SK-N-SH (cell line): Measurements from ENCODE around the gene NHS. TPM values are rescaled to one million over a fixed set of nuclear protein-coding genes. Genes with fewer than 3 reads are reported as not detected.

Source experiments
- CTCF ChIA-PET: fragments of 300-600, 350-600 bp; formaldehyde crosslinking; extraction: SDS; loops from one replicate; lab custom pipeline; 2021; lab: Yijun Ruan, JAX
- POLR2A ChIA-PET: fragments of 350-600 bp; sonication (Branson Sonifier 250); formaldehyde crosslinking; extraction: SDS; loops from one replicate; lab custom pipeline; 2020; ENCODE audit warnings: antibody characterized with exemption, inconsistent platforms; lab: Yijun Ruan, JAX
- DNase-seq: peaks from one replicate; pipeline ENCODE4 v3.0.0; 2012
- H2AFZ ChIP-seq: fragments of 200-600 bp; sonication (generic); 2 replicates; pipeline ENCODE4 v1.8.1; 2016; ENCODE audit warnings: antibody characterized with exemption, mild to moderate bottlenecking, low read depth
- H3F3A ChIP-seq: fragments of 200-600 bp; sonication (generic); replicated peaks from 2 replicates; pipeline ENCODE3; 2016; ENCODE audit warnings: antibody characterized with exemption, mild to moderate bottlenecking; ENCODE audit not compliant: insufficient read depth
- H3K27ac ChIP-seq, 2 experiments: fragments of 200-500 bp in 1 of 2; fragments of 200-600 bp in 1 of 2; sonication (Bioruptor generic) in 1 of 2; sonication (generic), shearing (Covaris generic) in 1 of 2; 2 replicates each; pipeline versions ENCODE4 v1.5.1 to v1.6.1; 2014 to 2016; ENCODE audit warnings: low read depth in 2 of 2, inconsistent platforms in 1 of 2, low read length in 1 of 2, mild to moderate bottlenecking in 1 of 2, mixed read lengths in 1 of 2
- H3K27me3 ChIP-seq: fragments of 200-600 bp; sonication (generic), shearing (Covaris generic); 2 replicates; pipeline ENCODE4 v1.6.1; 2016; ENCODE audit warnings: mixed run types; ENCODE audit not compliant: insufficient read depth
- H3K36me3 ChIP-seq, 2 experiments: fragments of 200-500 bp in 1 of 2; fragments of 200-600 bp in 1 of 2; sonication (Bioruptor generic) in 1 of 2; sonication (generic) in 1 of 2; replicated peaks in 1 of 2; 2 replicates each; pipeline versions ENCODE3 to v1.5.1; 2014 to 2016; ENCODE audit warnings: low read length in 1 of 2, mild to moderate bottlenecking in 1 of 2; ENCODE audit not compliant: insufficient read depth in 2 of 2, control insufficient read depth in 1 of 2
- H3K4me1 ChIP-seq, 2 experiments: fragments of 200-500 bp in 1 of 2; fragments of 200-600 bp in 1 of 2; sonication (Bioruptor generic) in 1 of 2; sonication (generic), shearing (Covaris generic) in 1 of 2; 2 replicates each; pipeline versions ENCODE4 v1.5.1 to v1.6.1; 2014 to 2016; ENCODE audit warnings: low read depth in 1 of 2, low read length in 1 of 2, mixed run types in 1 of 2; ENCODE audit not compliant: insufficient read depth in 2 of 2, control insufficient read depth in 1 of 2
- H3K4me2 ChIP-seq: fragments of 200-600 bp; sonication (generic), shearing (Covaris generic); 2 replicates; pipeline ENCODE4 v1.6.1; 2017; ENCODE audit warnings: mixed run types
- H3K4me3 ChIP-seq, 2 experiments: fragments of 200-500 bp in 1 of 2; fragments of 200-600 bp in 1 of 2; sonication (Bioruptor generic) in 1 of 2; sonication (generic), shearing (Covaris generic) in 1 of 2; 2 replicates each; pipeline versions ENCODE4 v1.5.1 to v1.8.1; 2014 to 2016; ENCODE audit warnings: low read depth in 2 of 2, inconsistent platforms in 1 of 2, low read length in 1 of 2, mild to moderate bottlenecking in 1 of 2, mixed read lengths in 1 of 2, moderate library complexity in 1 of 2
- H3K79me2 ChIP-seq: fragments of 200-600 bp; sonication (generic); 2 replicates; pipeline ENCODE4 v1.8.1; 2017; ENCODE audit warnings: mild to moderate bottlenecking; ENCODE audit not compliant: insufficient read depth
- H3K9ac ChIP-seq: fragments of 200-600 bp; sonication (generic); 2 replicates; pipeline ENCODE4 v1.6.1; 2017; ENCODE audit warnings: mixed run types
- H3K9me2 ChIP-seq: fragments of 200-600 bp; sonication (generic); 2 replicates; pipeline ENCODE4 v1.6.1; 2017; ENCODE audit warnings: mixed run types
- H3K9me3 ChIP-seq: fragments of 200-600 bp; sonication (generic); 2 replicates; pipeline ENCODE4 v1.6.1; 2017; ENCODE audit warnings: mixed run types, mild to moderate bottlenecking, moderate library complexity
- H4K20me1 ChIP-seq: fragments of 200-600 bp; sonication (generic); 2 replicates; pipeline ENCODE4 v1.6.1; 2017; ENCODE audit warnings: mild to moderate bottlenecking, mixed run types; ENCODE audit not compliant: insufficient read depth
- ELF1 ChIP-seq: IDR thresholded peaks from 2 replicates; pipeline ENCODE4 v1.4.0; 2012
- EP300 ChIP-seq, 2 experiments: IDR thresholded peaks; 2 replicates each; pipeline versions ENCODE4 v1.4.0 to v1.6.1; 2012; ENCODE audit warnings: borderline replicate concordance in 1 of 2, low read depth in 1 of 2, low read length in 1 of 2
- FOSL2 ChIP-seq: IDR thresholded peaks from 2 replicates; pipeline ENCODE4 v1.4.0; 2012; ENCODE audit warnings: low read depth, mild to moderate bottlenecking, moderate library complexity, borderline replicate concordance
- FOXJ3 ChIP-seq: sonication (generic); formaldehyde crosslinking; IDR thresholded peaks from 2 replicates; pipeline ENCODE4 v1.5.1; 2020; ENCODE audit warnings: mild to moderate bottlenecking, missing genetic modification reagents
- GABPA ChIP-seq: IDR thresholded peaks from 2 replicates; pipeline ENCODE4 v1.4.0; 2012; ENCODE audit warnings: low read depth, mild to moderate bottlenecking
- IRF3 ChIP-seq: fragments of 150-350 bp; IDR thresholded peaks from 2 replicates; pipeline ENCODE4 v1.6.1; 2016; ENCODE audit warnings: mild to moderate bottlenecking, low read depth, low read length
- MXI1 ChIP-seq: IDR thresholded peaks from 2 replicates; pipeline ENCODE4 v1.6.1; 2012; ENCODE audit warnings: mild to moderate bottlenecking, low read depth, low read length, improper control_type of control experiment
- NRF1 ChIP-seq: IDR thresholded peaks from 2 replicates; pipeline ENCODE4 v1.6.1; 2012; ENCODE audit warnings: low read depth, mild to moderate bottlenecking, low read length
- POLR2AphosphoS5 ChIP-seq: IDR thresholded peaks from 2 replicates; pipeline ENCODE4 v1.6.1; 2012; ENCODE audit warnings: low read depth, low read length
- RAD21 ChIP-seq: IDR thresholded peaks from 2 replicates; pipeline ENCODE4 v1.6.1; 2012; ENCODE audit warnings: mild to moderate bottlenecking, low read length
- RCOR1 ChIP-seq: fragments of 150-350 bp; IDR thresholded peaks from 2 replicates; pipeline ENCODE4 v1.6.1; 2017; ENCODE audit warnings: antibody characterized with exemption, low read length
- REST ChIP-seq: IDR thresholded peaks from 2 replicates; pipeline ENCODE4 v1.6.1; 2012; ENCODE audit warnings: mild to moderate bottlenecking, low read depth, low read length, moderate library complexity
- RXRA ChIP-seq: IDR thresholded peaks from 2 replicates; pipeline ENCODE4 v1.4.0; 2012; ENCODE audit warnings: low read depth, mild to moderate bottlenecking, borderline replicate concordance
- SIN3A ChIP-seq: IDR thresholded peaks from 2 replicates; pipeline ENCODE4 v1.6.1; 2012; ENCODE audit warnings: low read depth, mild to moderate bottlenecking, low read length, moderate library complexity, borderline replicate concordance
- SMC3 ChIP-seq: IDR thresholded peaks from 2 replicates; pipeline ENCODE4 v1.6.1; 2012; ENCODE audit warnings: low read depth, low read length, improper control_type of control experiment
- TAF1 ChIP-seq: IDR thresholded peaks from 2 replicates; pipeline ENCODE4 v1.6.1; 2012; ENCODE audit warnings: low read depth, mild to moderate bottlenecking, low read length, moderate library complexity, borderline replicate concordance
- TCF12 ChIP-seq: IDR thresholded peaks from 2 replicates; pipeline ENCODE4 v1.4.0; 2012
- USF1 ChIP-seq: IDR thresholded peaks from 2 replicates; pipeline ENCODE4 v1.4.0; 2012; ENCODE audit warnings: low read depth, borderline replicate concordance
- WGBS: methylation state at CpG from one replicate; pipeline ENCODE4 v1.1.6; 2017; ENCODE audit warnings: low lambda C conversion rate; 5-methylcytosine and 5-hydroxymethylcytosine counted together
- polyA plus RNA-seq, 3 experiments: library from polyadenylated mRNA; depleted of rRNA; stranded (reverse); fragments of >200 nt; gene quantifications; 2 replicates each; pipeline ENCODE4 v1.2.3, GENCODE V29; 2012

The NHS gene
- polyA plus RNA-seq, 1 of the 3 experiments (the other 2 are of a cell fraction): 1.0 TPM

DNA sequence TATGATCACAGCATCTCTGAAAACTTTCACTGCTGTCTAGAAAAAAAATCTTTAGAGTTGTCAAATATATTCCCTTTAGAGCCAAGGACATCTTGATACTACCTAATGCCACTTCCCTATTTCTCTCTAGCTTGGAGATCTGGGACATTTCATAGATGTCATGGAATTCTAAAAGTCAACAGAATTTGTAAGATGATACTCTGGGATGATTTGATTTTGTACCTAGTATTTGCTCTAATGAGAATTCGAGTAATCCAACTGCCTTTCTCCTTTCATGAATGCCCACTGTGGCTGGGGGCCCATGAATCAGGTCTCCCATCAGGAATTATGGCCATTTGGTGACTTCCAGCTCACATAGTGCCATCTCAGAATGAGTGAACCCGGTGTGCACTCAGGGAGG lies 73.2 kb downstream of the NHS start:
- ChIA-PET POLR2A (no interaction called here), CTCF (no interaction called here)
- Histone ChIP-seq H3K4me2 (no peak overlapping the region), H3K4me3 (no peak overlapping the region), H3K9ac (no peak overlapping the region), H3K27me3 (no peaks in the 10 kb centered on the region), H3K79me2 (no peaks in the 10 kb centered on the region), H3K36me3 (no peaks in the 10 kb centered on the region), H4K20me1 (no peaks in the 10 kb centered on the region), H3F3A (no peaks in the 10 kb centered on the region), H3K4me1 (no peaks in the 10 kb centered on the region; a peak in 1 of 4 replicates), H2AFZ (no peak overlapping the region), H3K9me2 (no peaks in the 10 kb centered on the region), H3K27ac (no peak overlapping the region), H3K9me3 (no peaks in the 10 kb centered on the region)
- no peak for DNase-seq
- WGBS: 34% methylated on average over 2 of the region's 2 CpGs
- TF ChIP-seq RAD21 (no peak), REST (no peak), RCOR1 (no peak), TCF12 (no peak), ELF1 (no peak), IRF3 (no peak), POLR2AphosphoS5 (no peak), SIN3A (no peak)

DNA sequence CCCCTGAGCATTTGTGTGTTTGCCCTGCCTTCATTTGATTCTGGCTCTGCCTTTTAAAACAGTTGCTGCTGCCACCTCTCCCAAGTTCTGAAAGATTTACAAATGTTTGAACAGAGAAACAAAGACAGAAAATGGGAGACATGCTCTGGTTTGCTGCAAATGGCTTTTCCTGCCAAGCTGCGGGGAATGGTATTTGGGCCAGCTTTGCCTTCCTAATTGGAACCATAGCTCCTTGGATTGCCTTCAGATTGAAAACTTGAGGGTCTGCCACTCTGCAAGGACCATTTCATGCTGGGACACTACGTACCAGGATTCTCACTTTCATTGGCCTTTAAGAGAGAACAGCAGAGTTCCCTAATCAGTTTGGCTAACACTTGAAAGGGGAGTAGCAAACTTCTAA lies 74.9 kb downstream of the NHS start:
- WGBS: 47% methylated on average over 2 of the region's 2 CpGs
- Histone ChIP-seq H3K4me1 (no peaks in the 10 kb centered on the region; a peak in 1 of 4 replicates), H2AFZ (no peak overlapping the region), H3F3A (no peaks in the 10 kb centered on the region), H3K4me2 (no peak overlapping the region), H3K27me3 (no peaks in the 10 kb centered on the region), H3K4me3 (no peak overlapping the region), H3K27ac (no peak overlapping the region), H3K9me2 (no peaks in the 10 kb centered on the region), H4K20me1 (no peaks in the 10 kb centered on the region), H3K36me3 (no peaks in the 10 kb centered on the region), H3K9ac (no peak overlapping the region), H3K79me2 (no peaks in the 10 kb centered on the region), H3K9me3 (no peaks in the 10 kb centered on the region)
- TF ChIP-seq FOSL2 (no peak), MXI1 (no peak), RCOR1 (no peak), USF1 (no peak), IRF3 (no peak), NRF1 (no peak), RXRA (no peak), SMC3 (no peak), FOXJ3 (CRISPR knock-in tag) (no peak), ELF1 (no peak), RAD21 (no peak), GABPA (no peak), EP300 (IDR thresholded peaks at IDR 0.05; ENCODE audit: borderline replicate concordance in 1 of 2, low read depth in 1 of 2, low read length in 1 of 2) (no peak), TAF1 (no peak)
- DNase-seq: no peak
- ChIA-PET POLR2A (no interaction called here), CTCF (interaction anchor here (1.5 kb wide), 1 partner anchor 39 kb away, joined by 3 read pairs; no protein-coding TSS in a partner anchor)
